Osteoblast (primary cell): Measurements from ENCODE around the gene RAVER1. TPM values are rescaled to one million over a fixed set of nuclear protein-coding genes. Genes with fewer than 3 reads are reported as not detected.
"Not testable (repeated sequence)": the region's sequence is repeated elsewhere in the genome, so short reads cannot be mapped to it uniquely, and the experiment has no call there.

ENCODE experiments used
- DNase-seq: peaks from one replicate; pipeline ENCODE4 v3.0.0; 2011; ENCODE audit warnings: low spot score, mixed read lengths; ENCODE audit not compliant: insufficient read length; ENCODE audit errors: missing footprints
- H2AFZ ChIP-seq: 2 replicates; pipeline ENCODE4 v1.6.0; 2011; ENCODE audit warnings: mild to moderate bottlenecking, low read length
- H3K27ac ChIP-seq: 2 replicates; pipeline ENCODE4 v1.5.1; 2011; ENCODE audit warnings: mild to moderate bottlenecking, low read depth, low read length, moderate library complexity
- H3K27me3 ChIP-seq: 2 replicates; pipeline ENCODE4 v1.6.0; 2012; ENCODE audit warnings: mild to moderate bottlenecking, control low read depth, inconsistent platforms, low read length, moderate library complexity; ENCODE audit not compliant: insufficient read depth
- H3K36me3 ChIP-seq: 2 replicates; pipeline ENCODE4 v1.5.1; 2011; ENCODE audit warnings: mild to moderate bottlenecking, low read length, control low read depth, moderate library complexity; ENCODE audit not compliant: insufficient read depth
- H3K4me1 ChIP-seq: 2 replicates; pipeline ENCODE4 v1.5.1; 2011; ENCODE audit warnings: mild to moderate bottlenecking, low read length, control low read depth, moderate library complexity; ENCODE audit not compliant: insufficient read depth
- H3K4me2 ChIP-seq: 2 replicates; pipeline ENCODE4 v1.6.0; 2011; ENCODE audit warnings: mild to moderate bottlenecking, low read length; ENCODE audit not compliant: insufficient read depth
- H3K4me3 ChIP-seq: fragments of 200-600 bp; sonication (generic); 3 replicates; pipeline ENCODE4 v1.5.1; 2012; ENCODE audit warnings: mild to moderate bottlenecking, low read length, inconsistent platforms; ENCODE audit not compliant: insufficient read depth
- H3K79me2 ChIP-seq: 2 replicates; pipeline ENCODE4 v1.6.0; 2012; ENCODE audit warnings: mild to moderate bottlenecking, low read length, control low read depth, inconsistent platforms; ENCODE audit not compliant: insufficient read depth
- H3K9me3 ChIP-seq: 2 replicates; pipeline ENCODE4 v1.5.1; 2011; ENCODE audit warnings: low read depth, low read length, control low read depth
- H4K20me1 ChIP-seq: 2 replicates; pipeline ENCODE4 v1.6.0; 2012; ENCODE audit warnings: mild to moderate bottlenecking, low read length, control low read depth; ENCODE audit not compliant: insufficient read depth
- CTCF ChIP-seq: IDR thresholded peaks from 2 replicates; pipeline ENCODE4 v1.5.1; 2011; ENCODE audit warnings: mild to moderate bottlenecking, low read depth, low read length, moderate library complexity; ENCODE audit errors: extremely low read depth
- total RNA-seq: library from RNA; depleted of rRNA; stranded (reverse); fragments of >200 nt; gene quantifications from 2 replicates; pipeline ENCODE4 v1.2.3, GENCODE V29; 2012

Gene RAVER1
- total RNA-seq, 1 donor = 8.0 TPM

- Histone ChIP-seq H3K4me2 (no peak overlapping the region), H3K4me3 (no peak overlapping the region), H3K27me3 (peaks cover 20% of the 10 kb centered on the region), H3K4me1 (peaks cover 6% of the 10 kb centered on the region), H2AFZ (no peak overlapping the region), H3K36me3 (no peaks in the 10 kb centered on the region), H3K79me2 (no peaks in the 10 kb centered on the region), H3K9me3 (no peaks in the 10 kb centered on the region), H4K20me1 (no peaks in the 10 kb centered on the region), H3K27ac (no peak overlapping the region)
- no peak for TF ChIP-seq CTCF
- peak; percentile 66 for DNase-seq
Observed at GRCh38 chr19:10284065-10284959, 49.0 kb downstream of the RAVER1 start.

GRCh38 chr19:10283301-10284064 lies 49.8 kb downstream of the RAVER1 start:
- peaks cover 12% of the 10 kb centered on the region for H3K27me3 ChIP-seq
- no peaks in the 10 kb centered on the region for H3K79me2 ChIP-seq
- no peak overlapping the region for H3K27ac ChIP-seq
- no peak overlapping the region for H3K4me3 ChIP-seq
- no peaks in the 10 kb centered on the region for H3K9me3 ChIP-seq
- H3K4me1 ChIP-seq = no peaks in the 10 kb centered on the region
- no peaks in the 10 kb centered on the region for H4K20me1 ChIP-seq
- no peak overlapping the region for H2AFZ ChIP-seq
- peak; percentile 54 for DNase-seq
- H3K36me3 ChIP-seq = no peaks in the 10 kb centered on the region
- no peak overlapping the region for H3K4me2 ChIP-seq
- no peak for TF ChIP-seq CTCF

GRCh38 chr19:10282043-10282442 lies 51.3 kb downstream of the RAVER1 start:
- H2AFZ ChIP-seq, H4K20me1 ChIP-seq, H3K79me2 ChIP-seq, DNase-seq, H3K36me3 ChIP-seq, H3K4me1 ChIP-seq, H3K27me3 ChIP-seq, H3K27ac ChIP-seq, H3K9me3 ChIP-seq, H3K4me2 ChIP-seq, H3K4me3 ChIP-seq: not testable (repeated sequence)

GRCh38 chr19:10279737-10280442 lies 53.4 kb downstream of the RAVER1 start:
- Histone ChIP-seq H3K79me2 (no peaks in the 10 kb centered on the region), H3K4me2 (no peak overlapping the region), H3K27me3 (no peaks in the 10 kb centered on the region), H4K20me1 (no peaks in the 10 kb centered on the region), H3K27ac (no peak overlapping the region), H3K36me3 (no peaks in the 10 kb centered on the region), H3K9me3 (no peaks in the 10 kb centered on the region), H3K4me1 (no peaks in the 10 kb centered on the region), H2AFZ (no peak overlapping the region), H3K4me3 (no peak overlapping the region)
- DNase-seq = peak; percentile 30
- no peak for TF ChIP-seq CTCF
